Body of pancreas (tissue), 4 donors: ENCODE data around the gene IQGAP2.

Source experiments
- POLR2A ChIP-seq, 3 donors: fragments of 450-650 bp; IDR thresholded peaks; one replicate each; pipeline ENCODE4 v1.6.1; 2016; ENCODE audit warnings: antibody characterized with exemption in 3 of 3, mild to moderate bottlenecking in 2 of 3
- TF ChIP-seq, protein P1 (sequence below), 7 experiments: fragments of 450-650 bp in 4 of 7; fragments of 200-600 bp in 3 of 7; sonication (generic) in 3 of 7; IDR thresholded peaks; one replicate each; pipeline ENCODE4 v1.5.1; 2016 to 2019; ENCODE audit warnings: antibody characterized with exemption in 7 of 7

- TF ChIP-seq POLR2A (IDR thresholded peaks at IDR 0.05): no peak
- TF ChIP-seq, protein P1, sequence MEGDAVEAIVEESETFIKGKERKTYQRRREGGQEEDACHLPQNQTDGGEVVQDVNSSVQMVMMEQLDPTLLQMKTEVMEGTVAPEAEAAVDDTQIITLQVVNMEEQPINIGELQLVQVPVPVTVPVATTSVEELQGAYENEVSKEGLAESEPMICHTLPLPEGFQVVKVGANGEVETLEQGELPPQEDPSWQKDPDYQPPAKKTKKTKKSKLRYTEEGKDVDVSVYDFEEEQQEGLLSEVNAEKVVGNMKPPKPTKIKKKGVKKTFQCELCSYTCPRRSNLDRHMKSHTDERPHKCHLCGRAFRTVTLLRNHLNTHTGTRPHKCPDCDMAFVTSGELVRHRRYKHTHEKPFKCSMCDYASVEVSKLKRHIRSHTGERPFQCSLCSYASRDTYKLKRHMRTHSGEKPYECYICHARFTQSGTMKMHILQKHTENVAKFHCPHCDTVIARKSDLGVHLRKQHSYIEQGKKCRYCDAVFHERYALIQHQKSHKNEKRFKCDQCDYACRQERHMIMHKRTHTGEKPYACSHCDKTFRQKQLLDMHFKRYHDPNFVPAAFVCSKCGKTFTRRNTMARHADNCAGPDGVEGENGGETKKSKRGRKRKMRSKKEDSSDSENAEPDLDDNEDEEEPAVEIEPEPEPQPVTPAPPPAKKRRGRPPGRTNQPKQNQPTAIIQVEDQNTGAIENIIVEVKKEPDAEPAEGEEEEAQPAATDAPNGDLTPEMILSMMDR (IDR thresholded peaks at IDR 0.05): no peak
Measured at GRCh38 chr5:76673125-76673524, 270.0 kb downstream of the IQGAP2 start.
